Naive B cell (primary cell): ENCODE data around the gene ARHGAP25. TPM values are rescaled to one million over a fixed set of nuclear protein-coding genes. Genes with fewer than 3 reads are reported as not detected.
A peak's percentile ranks its signal among the peaks of the same experiment; 100 is the strongest.

Experiments used
- ATAC-seq, 2 donors: fragments of 150-1000 bp; cut with Tn5 transposase; 2 replicates each; pipeline ENCODE4 v1.10.0; 2021; ENCODE audit warnings: low read depth in 2 of 2, mild to moderate bottlenecking in 2 of 2, moderate library complexity in 2 of 2
- DNase-seq: peaks from one replicate; pipeline ENCODE4 v3.0.0; 2022
- H3K27ac Mint-ChIP-seq, 6 donors: one replicate each; pipeline ENCODE4 v1.8.0; 2020 to 2022; ENCODE audit warnings: mild to moderate bottlenecking in 6 of 6, mixed read lengths in 6 of 6, moderate library complexity in 5 of 6, inconsistent platforms in 2 of 6
- H3K27me3 Mint-ChIP-seq, 3 donors: one replicate each; pipeline ENCODE4 v1.8.0; 2021 to 2022; ENCODE audit warnings: mixed read lengths in 3 of 3, mild to moderate bottlenecking in 1 of 3
- H3K36me3 Mint-ChIP-seq, 2 donors: one replicate each; pipeline ENCODE4 v1.8.0; 2020 to 2022; ENCODE audit warnings: mixed read lengths in 2 of 2, inconsistent platforms in 1 of 2, mild to moderate bottlenecking in 1 of 2
- H3K4me1 Mint-ChIP-seq, 3 donors: one replicate each; pipeline ENCODE4 v1.8.0; 2020 to 2022; ENCODE audit warnings: mixed read lengths in 3 of 3, inconsistent platforms in 1 of 3, mild to moderate bottlenecking in 1 of 3, moderate library complexity in 1 of 3
- H3K4me3 Mint-ChIP-seq, 8 donors: one replicate each; pipeline ENCODE4 v1.8.0; 2020 to 2022; ENCODE audit warnings: mild to moderate bottlenecking in 8 of 8, mixed read lengths in 8 of 8, moderate library complexity in 8 of 8, inconsistent platforms in 2 of 8
- H3K9me3 Mint-ChIP-seq, 7 donors: one replicate each; pipeline ENCODE4 v1.8.0; 2020 to 2022; ENCODE audit warnings: mixed read lengths in 7 of 7, mild to moderate bottlenecking in 5 of 7, inconsistent platforms in 2 of 7, moderate library complexity in 1 of 7
- polyA plus RNA-seq, 6 donors: library from polyadenylated mRNA; unstranded; fragments of 300-500 nt; fragmentation: Illumina TruSeq; gene quantifications; one replicate each; pipeline ENCODE4 v1.2.3, GENCODE V29; 2021; ENCODE audit warnings: low read depth in 6 of 6

The ARHGAP25 gene
- polyA plus RNA-seq, 6 donors from 2014 or later: 45.1 to 164 (median 107) TPM

DNA sequence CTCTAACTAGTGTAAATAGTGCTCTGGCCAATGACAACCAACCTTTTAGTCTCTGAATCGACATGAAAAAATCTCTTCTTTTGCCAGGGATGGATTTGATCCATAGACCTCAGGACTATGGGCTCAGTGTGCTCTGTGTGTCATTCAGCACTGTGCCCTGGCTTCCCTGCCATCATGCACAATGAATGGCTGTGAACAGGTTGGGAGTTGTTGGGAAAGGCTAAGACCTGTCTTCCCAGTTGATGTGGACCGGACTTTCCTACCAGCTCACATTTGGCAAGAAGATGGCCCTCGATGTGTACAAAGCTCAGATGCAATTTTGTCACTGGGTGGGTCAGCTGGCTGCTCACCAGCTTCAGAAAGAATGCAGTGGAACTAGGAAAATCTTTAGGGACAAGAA is 26.0 kb upstream of the ARHGAP25 start:
- no peak for DNase-seq
- no peaks in the 10 kb centered on the region for H3K9me3 Mint-ChIP-seq
- H3K4me1 Mint-ChIP-seq: peaks cover 18 to 25% (median 22%) of the 10 kb centered on the region in 3 donors
- H3K27me3 Mint-ChIP-seq: no peaks in the 10 kb centered on the region
- no peak overlapping the region for H3K27ac Mint-ChIP-seq
- H3K36me3 Mint-ChIP-seq: no peaks in the 10 kb centered on the region
- ATAC-seq: no peak
- no peak overlapping the region for H3K4me3 Mint-ChIP-seq

DNA sequence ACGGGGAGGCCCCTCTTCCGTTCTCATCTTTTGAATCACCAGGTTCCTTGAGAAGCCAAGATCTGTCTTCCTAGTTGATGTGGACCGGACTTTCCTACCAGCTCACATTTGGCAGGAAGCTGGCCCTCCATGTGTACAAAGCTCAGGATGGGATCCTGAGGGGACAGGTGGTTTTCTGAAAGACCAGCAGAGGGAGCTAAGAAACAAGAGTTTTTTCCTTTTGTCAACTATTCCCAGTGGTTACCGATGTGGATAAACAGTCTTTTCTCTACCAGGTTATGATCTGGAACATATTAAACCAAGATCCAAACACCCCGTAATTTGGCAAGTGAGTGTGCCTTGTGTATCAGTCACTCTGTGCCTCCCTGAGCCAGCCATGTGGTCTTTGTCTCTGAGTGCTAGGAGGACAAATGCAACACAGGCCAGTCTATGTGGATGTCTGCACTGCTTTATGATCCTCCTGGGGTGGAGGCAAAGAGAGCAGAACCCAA is 25.1 kb upstream of the ARHGAP25 start:
- Mint-ChIP-seq H3K4me1 (peaks cover 26 to 33% (median 30%) of the 10 kb centered on the region in 3 donors), H3K27me3 (no peaks in the 10 kb centered on the region), H3K36me3 (no peaks in the 10 kb centered on the region), H3K27ac (peak overlapping the region in 2 of 6 donors; percentile 21 to 34), H3K9me3 (no peaks in the 10 kb centered on the region), H3K4me3 (no peak overlapping the region)
- no peak for DNase-seq
- peak; percentile 34 to 46 for ATAC-seq

- H3K4me3 Mint-ChIP-seq: no peak overlapping the region
- ATAC-seq (no peak), DNase-seq (no peak)
- H3K27me3 Mint-ChIP-seq: no peaks in the 10 kb centered on the region
- peak overlapping the region in 2 of 6 donors; percentile 2 to 26 for H3K27ac Mint-ChIP-seq
- peaks cover 35 to 42% (median 39%) of the 10 kb centered on the region in 3 donors for H3K4me1 Mint-ChIP-seq
- H3K9me3 Mint-ChIP-seq: no peaks in the 10 kb centered on the region
- no peaks in the 10 kb centered on the region for H3K36me3 Mint-ChIP-seq
Measured at GRCh38 chr2:68710336-68710735, 24.3 kb upstream of the ARHGAP25 start.

DNA sequence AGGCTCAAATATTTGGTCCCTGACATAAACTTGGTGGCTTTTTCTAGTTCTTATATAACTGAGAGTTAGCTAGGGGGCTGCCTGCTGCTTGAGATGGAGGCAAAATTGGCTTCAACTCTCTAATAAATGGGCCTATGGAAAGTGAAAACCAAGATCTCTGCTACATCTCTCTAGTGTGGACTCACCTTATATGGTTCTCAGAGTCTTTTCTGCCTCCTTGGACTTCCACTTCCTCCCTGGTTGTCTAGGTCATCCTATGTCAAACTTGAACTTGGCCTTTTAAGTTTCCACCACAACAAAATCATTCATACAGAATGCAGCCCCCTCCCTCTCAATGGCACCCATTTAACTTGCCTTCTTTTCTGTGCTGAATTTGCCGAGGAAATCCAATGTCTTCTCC is 23.9 kb upstream of the ARHGAP25 start:
- DNase-seq (no peak), ATAC-seq (no peak)
- Mint-ChIP-seq H3K27ac (peak overlapping the region in 2 of 6 donors; percentile 26 to 34), H3K36me3 (no peaks in the 10 kb centered on the region), H3K4me1 (peaks cover 39 to 46% (median 43%) of the 10 kb centered on the region in 3 donors), H3K9me3 (no peaks in the 10 kb centered on the region), H3K27me3 (no peaks in the 10 kb centered on the region), H3K4me3 (no peak overlapping the region)

- Mint-ChIP-seq H3K9me3 (no peaks in the 10 kb centered on the region), H3K4me3 (peak overlapping the region; percentile 8 to 82 (median 60)), H3K27me3 (no peaks in the 10 kb centered on the region), H3K27ac (peak overlapping the region; percentile 58 to 97 (median 92)), H3K36me3 (no peaks in the 10 kb centered on the region), H3K4me1 (peaks cover 51 to 56% (median 53%) of the 10 kb centered on the region in 3 donors)
- DNase-seq: peak; percentile 84
- ATAC-seq: peak; percentile 98 to 99
Measured at GRCh38 chr2:68714866-68715265, 19.7 kb upstream of the ARHGAP25 start.

DNA sequence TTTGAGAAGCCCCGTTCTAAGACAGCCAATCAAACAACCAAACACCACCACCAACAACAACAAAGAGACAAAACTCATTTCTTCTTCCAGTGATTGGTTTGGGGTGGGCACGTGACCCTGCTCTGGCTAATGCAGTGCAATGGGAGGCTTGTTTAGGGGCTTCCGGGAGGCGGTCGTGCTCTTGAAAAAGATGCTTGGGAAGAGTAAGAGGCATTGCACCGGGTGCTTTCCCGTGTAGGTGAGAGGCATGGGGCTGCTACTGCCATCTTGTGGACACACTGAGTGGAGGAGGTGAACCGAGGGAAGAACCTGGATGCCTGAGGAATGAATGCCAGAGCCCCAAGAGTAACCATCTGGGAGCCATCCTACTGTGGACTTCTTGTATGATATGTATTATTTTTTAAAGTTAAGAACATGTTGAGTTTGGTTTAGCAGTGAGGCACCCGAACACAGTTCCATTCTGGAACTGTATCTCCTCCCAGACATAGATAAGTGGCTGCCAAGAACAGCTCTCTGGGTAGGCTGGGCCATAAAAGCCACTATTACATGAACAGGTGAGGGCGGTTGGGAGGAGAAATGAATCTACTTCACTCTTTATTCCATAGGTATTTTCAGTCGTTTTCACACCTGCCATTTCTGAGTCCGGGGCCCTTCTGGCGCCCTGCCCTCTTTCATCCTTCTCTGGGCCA is 19.1 kb upstream of the ARHGAP25 start:
- no peaks in the 10 kb centered on the region for H3K27me3 Mint-ChIP-seq
- no peaks in the 10 kb centered on the region for H3K36me3 Mint-ChIP-seq
- H3K4me3 Mint-ChIP-seq: peak overlapping the region in 7 of 8 donors; percentile 32 to 82 (median 67)
- H3K9me3 Mint-ChIP-seq: no peaks in the 10 kb centered on the region
- H3K4me1 Mint-ChIP-seq: peaks cover 57 to 60% (median 58%) of the 10 kb centered on the region in 3 donors
- ATAC-seq (peak; percentile 18 to 20), DNase-seq (no peak)
- peak overlapping the region; percentile 58 to 97 (median 94) for H3K27ac Mint-ChIP-seq

DNA sequence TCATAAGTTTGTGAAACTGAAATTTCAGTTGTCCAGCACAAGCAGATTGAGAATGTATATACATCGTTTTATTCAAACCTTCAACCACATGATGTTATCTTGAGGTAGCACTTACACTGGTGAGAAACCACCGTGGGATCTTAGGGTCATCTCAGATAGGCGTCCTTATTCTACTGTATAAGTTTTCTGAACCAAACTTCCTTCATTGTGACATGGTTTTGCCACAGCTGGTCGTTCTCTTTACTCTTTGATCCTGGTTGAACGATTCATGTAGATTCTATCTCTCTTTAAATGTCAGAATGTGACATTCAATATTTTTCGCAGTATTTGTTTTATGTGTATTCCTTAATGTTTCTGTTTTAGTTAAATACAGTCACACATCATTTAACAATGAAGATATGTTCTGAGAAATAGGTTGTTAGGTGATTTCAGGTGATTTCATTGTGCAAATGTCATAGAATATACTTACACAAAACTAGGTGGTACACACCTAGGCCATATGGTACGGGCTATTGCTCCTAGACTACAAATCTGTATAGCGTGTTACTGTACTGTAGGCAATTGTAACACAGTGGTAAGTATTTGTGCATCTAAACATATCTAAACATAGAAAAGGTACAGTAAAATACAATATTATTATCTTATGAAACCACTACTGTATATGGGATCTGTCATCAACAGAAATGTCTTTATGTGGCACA is 17.9 kb upstream of the ARHGAP25 start:
- H3K9me3 Mint-ChIP-seq: no peaks in the 10 kb centered on the region
- H3K27me3 Mint-ChIP-seq: no peaks in the 10 kb centered on the region
- ATAC-seq (no peak), DNase-seq (no peak)
- no peaks in the 10 kb centered on the region for H3K36me3 Mint-ChIP-seq
- H3K4me3 Mint-ChIP-seq: no peak overlapping the region
- peaks cover 64 to 66% (median 66%) of the 10 kb centered on the region in 3 donors for H3K4me1 Mint-ChIP-seq
- H3K27ac Mint-ChIP-seq: peak overlapping the region in 5 of 6 donors; percentile 46 to 97 (median 69)

GRCh38 chr2:68717305-68717661 is 17.3 kb upstream of the ARHGAP25 start:
- ATAC-seq (no peak), DNase-seq (no peak)
- peaks cover 69 to 72% (median 71%) of the 10 kb centered on the region in 3 donors for H3K4me1 Mint-ChIP-seq
- H3K9me3 Mint-ChIP-seq: no peaks in the 10 kb centered on the region
- H3K27me3 Mint-ChIP-seq: no peaks in the 10 kb centered on the region
- H3K36me3 Mint-ChIP-seq: no peaks in the 10 kb centered on the region
- no peak overlapping the region for H3K4me3 Mint-ChIP-seq
- H3K27ac Mint-ChIP-seq: peak overlapping the region in 1 of 6 donors; percentile 56

- peak overlapping the region in 5 of 6 donors; percentile 76 to 97 (median 80) for H3K27ac Mint-ChIP-seq
- DNase-seq (no peak), ATAC-seq (no peak)
- H3K4me3 Mint-ChIP-seq: peak overlapping the region in 4 of 8 donors; percentile 4 to 53 (median 12)
- no peaks in the 10 kb centered on the region for H3K27me3 Mint-ChIP-seq
- H3K36me3 Mint-ChIP-seq: no peaks in the 10 kb centered on the region
- H3K9me3 Mint-ChIP-seq: no peaks in the 10 kb centered on the region
- peaks cover 47 to 68% (median 59%) of the 10 kb centered on the region in 3 donors for H3K4me1 Mint-ChIP-seq
Measured at GRCh38 chr2:68719912-68720311, 14.7 kb upstream of the ARHGAP25 start.

- ATAC-seq: no peak
- H3K9me3 Mint-ChIP-seq: no peaks in the 10 kb centered on the region
- H3K4me1 Mint-ChIP-seq: peaks cover 43 to 67% (median 53%) of the 10 kb centered on the region in 3 donors
- no peak for DNase-seq
- peak overlapping the region in 4 of 8 donors; percentile 18 to 86 (median 26) for H3K4me3 Mint-ChIP-seq
- H3K27me3 Mint-ChIP-seq: no peaks in the 10 kb centered on the region
- peak overlapping the region in 4 of 6 donors; percentile 54 to 97 (median 94) for H3K27ac Mint-ChIP-seq
- H3K36me3 Mint-ChIP-seq: no peaks in the 10 kb centered on the region
Measured at GRCh38 chr2:68720665-68721064, 13.9 kb upstream of the ARHGAP25 start.

DNA sequence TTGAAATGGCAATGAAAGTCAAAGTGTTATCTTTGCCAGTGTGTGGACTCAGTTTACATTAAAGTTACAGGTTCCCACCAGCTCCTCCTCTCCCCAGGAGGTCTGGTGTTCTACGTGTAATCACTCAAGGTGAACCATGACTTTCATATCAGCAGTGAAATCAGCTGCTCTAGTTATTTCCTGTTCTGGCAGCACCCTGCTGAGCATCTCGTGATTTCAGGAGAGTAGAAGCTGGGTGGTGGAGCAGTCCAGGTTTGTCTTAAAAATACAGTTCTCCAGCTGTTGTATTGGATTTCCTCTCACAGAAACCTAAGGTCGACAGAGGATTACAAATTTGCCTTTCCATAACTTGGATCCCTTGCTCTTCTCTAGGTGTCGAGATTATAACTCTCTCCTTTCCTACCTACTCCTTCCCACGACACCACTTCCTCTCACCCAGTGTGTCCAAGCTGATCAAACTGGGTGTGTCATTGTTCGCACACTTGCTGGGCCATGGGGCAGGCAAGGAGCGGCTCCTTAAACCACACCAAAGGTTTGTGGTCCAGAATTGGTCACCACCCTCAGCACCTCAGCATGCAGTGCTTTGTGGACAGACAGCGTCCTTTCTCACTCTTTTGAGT is 13.0 kb upstream of the ARHGAP25 start:
- Mint-ChIP-seq H3K4me1 (peaks cover 43 to 67% (median 53%) of the 10 kb centered on the region in 3 donors), H3K27me3 (no peaks in the 10 kb centered on the region), H3K36me3 (no peaks in the 10 kb centered on the region), H3K9me3 (no peaks in the 10 kb centered on the region), H3K4me3 (peak overlapping the region; percentile 28 to 86 (median 70)), H3K27ac (peak overlapping the region; percentile 82 to 97 (median 92))
- DNase-seq: peak; percentile 77
- ATAC-seq: peak; percentile 94 to 97

- Mint-ChIP-seq H3K27ac (peak overlapping the region in 5 of 6 donors; percentile 11 to 91 (median 65)), H3K4me3 (no peak overlapping the region), H3K36me3 (no peaks in the 10 kb centered on the region), H3K4me1 (peaks cover 51 to 74% (median 60%) of the 10 kb centered on the region in 3 donors), H3K27me3 (no peaks in the 10 kb centered on the region), H3K9me3 (no peaks in the 10 kb centered on the region)
- DNase-seq (no peak), ATAC-seq (no peak)
Measured at GRCh38 chr2:68722712-68723111, 11.9 kb upstream of the ARHGAP25 start.

DNA sequence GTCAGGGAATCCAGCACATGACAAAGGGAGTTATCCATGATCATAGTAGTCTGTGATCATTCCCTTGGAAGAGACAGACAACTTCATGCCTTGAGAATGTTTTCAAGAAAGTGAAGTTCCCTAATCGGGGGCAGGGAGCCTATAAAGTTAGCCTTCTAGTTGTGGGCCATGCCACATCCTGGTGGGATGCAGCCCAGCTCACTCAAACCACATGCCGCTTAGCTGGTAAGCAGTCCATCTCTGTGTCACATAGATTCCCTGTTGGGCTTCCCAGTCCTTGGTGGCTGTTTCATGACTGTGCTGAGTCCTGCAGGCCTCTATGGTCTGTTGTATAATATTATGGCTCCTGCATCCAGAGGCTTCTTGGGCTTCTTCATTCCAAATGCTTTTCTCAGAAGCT is 11.4 kb upstream of the ARHGAP25 start:
- Mint-ChIP-seq H3K36me3 (no peaks in the 10 kb centered on the region), H3K9me3 (no peaks in the 10 kb centered on the region), H3K27ac (peak overlapping the region in 5 of 6 donors; percentile 16 to 81 (median 65)), H3K4me3 (no peak overlapping the region), H3K27me3 (no peaks in the 10 kb centered on the region), H3K4me1 (peaks cover 55 to 78% (median 60%) of the 10 kb centered on the region in 3 donors)
- ATAC-seq: no peak
- DNase-seq: no peak
